Spleen (tissue), 11 donors: ENCODE results near the gene JARID2. TPM values are rescaled to one million over a fixed set of nuclear protein-coding genes. Genes with fewer than 3 reads are reported as not detected.

Experiments
- DNase-seq: peaks from one replicate; pipeline ENCODE4 v3.0.0-alpha.2; 2020
- H3K27ac ChIP-seq, 8 donors: fragments of 200-600 bp; sonication (generic) in 7 of 8; 1 replicate in 4 of 8; 2 replicates in 4 of 8; pipeline versions ENCODE4 v1.5.0 to v1.8.0; 2016 to 2021; ENCODE audit warnings: inconsistent platforms in 4 of 8, mild to moderate bottlenecking in 4 of 8, moderate library complexity in 1 of 8
- H3K27me3 ChIP-seq, 7 donors: fragments of 200-600 bp; sonication (generic) in 6 of 7; replicated peaks in 1 of 7; 1 replicate in 4 of 7; 2 replicates in 3 of 7; pipeline versions ENCODE4 v1.5.0 to v1.8.0; 2016 to 2021; ENCODE audit warnings: inconsistent platforms in 3 of 7, mild to moderate bottlenecking in 1 of 7
- H3K36me3 ChIP-seq, 6 donors: fragments of 200-600 bp; sonication (generic) in 5 of 6; 1 replicate in 4 of 6; 2 replicates in 2 of 6; pipeline versions ENCODE4 v1.5.0 to v1.8.0; 2016 to 2021; ENCODE audit warnings: inconsistent platforms in 2 of 6
- H3K4me1 ChIP-seq, 6 donors: fragments of 200-600 bp; sonication (generic) in 5 of 6; 1 replicate in 3 of 6; 2 replicates in 3 of 6; pipeline versions ENCODE4 v1.5.0 to v1.8.0; 2016 to 2021; ENCODE audit warnings: inconsistent platforms in 3 of 6
- H3K4me3 ChIP-seq, 8 donors: fragments of 200-600 bp; sonication (generic) in 7 of 8; 1 replicate in 4 of 8; 2 replicates in 4 of 8; pipeline versions ENCODE4 v1.5.0 to v1.8.0; 2016 to 2021; ENCODE audit warnings: inconsistent platforms in 4 of 8, mild to moderate bottlenecking in 4 of 8, moderate library complexity in 2 of 8
- H3K9me3 ChIP-seq, 8 donors: fragments of 200-600 bp; sonication (generic) in 7 of 8; 1 replicate in 4 of 8; 2 replicates in 4 of 8; pipeline versions ENCODE4 v1.5.0 to v1.8.0; 2016 to 2021; ENCODE audit warnings: inconsistent platforms in 4 of 8
- CTCF ChIP-seq, 11 experiments: fragments of 200-600 bp in 7 of 11; fragments of 450-650 bp in 4 of 11; sonication (generic) in 4 of 11; IDR thresholded peaks in 8 of 11; conservative IDR thresholded peaks in 3 of 11; 1 replicate in 7 of 11; 2 replicates in 4 of 11; pipeline versions ENCODE4 v1.4.0 to v1.8.0; 2016 to 2021; ENCODE audit warnings: antibody characterized with exemption in 11 of 11, inconsistent platforms in 4 of 11, mild to moderate bottlenecking in 1 of 11
- POLR2A ChIP-seq, 3 donors: fragments of 450-650 bp; IDR thresholded peaks; one replicate each; pipeline ENCODE4 v1.5.1; 2017; ENCODE audit warnings: antibody characterized with exemption in 3 of 3, mild to moderate bottlenecking in 1 of 3
- POLR2AphosphoS5 ChIP-seq, 3 donors: sonication (generic); formaldehyde crosslinking; IDR thresholded peaks; one replicate each; pipeline ENCODE4 v1.5.1; 2017; ENCODE audit warnings: antibody characterized with exemption in 3 of 3
- WGBS, 5 donors: extraction: QIAGEN DNeasy Blood & Tissue Kit in 3 of 5; methylation state at CpG; one replicate each; pipeline versions ENCODE4 v1.1.5 to v1.1.7; 2013 to 2018; 5-methylcytosine and 5-hydroxymethylcytosine counted together
- intact Hi-C: fragments of 100-400 bp; cut with DNase I; formaldehyde crosslinking; loops from one replicate; pipeline ENCODE4 v1.15.0; 2023; ENCODE audit warnings: low total_unique reads
- polyA plus RNA-seq, 3 donors: library from polyadenylated mRNA; stranded (reverse); fragments of 200-250 nt; gene quantifications; one replicate each; pipeline ENCODE4 v1.2.1, GENCODE V29; 2013
- total RNA-seq, 7 donors: library from RNA; depleted of rRNA in 3 of 7; stranded (reverse); fragments of >200 nt in 3 of 7; fragmentation: NEBNext Ultra II Directional in 4 of 7; extraction: Animal tissue kit (Norgen Biotek cat#: 25700) in 4 of 7; gene quantifications; one replicate each; pipeline versions ENCODE4 v1.1.0 to v1.2.1, GENCODE V29; 2016 to 2021
- donor health status: healthy with polysubstance abuse.
- donor health status: DM: no; HTN: no; CAD: no; lungs with moderate emphysema.
- donor health status: DM: no; HTN: no; CAD: no.
- donor health status: Bipolar disorder and iron deficiency.
- donor health status: healthy.
- donor health status: DM: no; HTN: no; CAD: no.
- donor health status: DM: yes; HTN: yes; CAD: no.

Gene JARID2
- total and polyA plus RNA-seq, 10 donors, result 4.4 to 27.1 (median 20.6) TPM

- H3K27ac ChIP-seq, result peak overlapping the region in 3 of 8 donors; percentile 22 to 49 (median 32)
- H3K27me3 ChIP-seq, result no peaks in the 10 kb centered on the region
- TF ChIP-seq CTCF (IDR thresholded peaks at IDR 0.05 in 8 of 11, conservative IDR thresholded peaks at IDR 0.05 in 3 of 11), result no peak
- TF ChIP-seq POLR2A (IDR thresholded peaks at IDR 0.05), result no peak
- no peak for TF ChIP-seq POLR2AphosphoS5 (IDR thresholded peaks at IDR 0.05)
- H3K36me3 ChIP-seq, result peaks cover 0 to 5% (median 0%) of the 10 kb centered on the region in 6 donors
- DNase-seq, result no peak
- intact Hi-C loops, result no loop called here
- H3K9me3 ChIP-seq, result no peaks in the 10 kb centered on the region
- H3K4me1 ChIP-seq, result peaks cover 16 to 94% (median 46%) of the 10 kb centered on the region in 6 donors
- WGBS, 5 donors, result 61 to 71% (median 69%) methylated on average over 8 of the region's 8 CpGs
- no peak overlapping the region for H3K4me3 ChIP-seq
These were observed 217.1 kb downstream of the JARID2 start for GRCh38 chr6:15462717-15463525.

- Histone ChIP-seq H3K36me3 (peaks cover 0 to 14% (median 6%) of the 10 kb centered on the region in 6 donors), H3K4me1 (peaks cover 8 to 80% (median 35%) of the 10 kb centered on the region in 6 donors), H3K4me3 (no peak overlapping the region), H3K27me3 (no peaks in the 10 kb centered on the region), H3K27ac (no peak overlapping the region), H3K9me3 (no peaks in the 10 kb centered on the region)
- no peak for DNase-seq
- 71 to 84% (median 75%) methylated on average over 5 of the region's 5 CpGs for WGBS, 5 donors
- peak; percentile 17 to 80 (median 66) for TF ChIP-seq CTCF (IDR thresholded peaks at IDR 0.05 in 8 of 11, conservative IDR thresholded peaks at IDR 0.05 in 3 of 11)
- no peak for TF ChIP-seq POLR2AphosphoS5 (IDR thresholded peaks at IDR 0.05)
- intact Hi-C loops, result no loop called here
These were observed 218.4 kb downstream of the JARID2 start for GRCh38 chr6:15464211-15464725.

GRCh38 chr6:15465212-15465611 lies 219.3 kb downstream of the JARID2 start:
- no peak for DNase-seq
- Histone ChIP-seq H3K4me1 (peaks cover 8 to 71% (median 27%) of the 10 kb centered on the region in 6 donors), H3K9me3 (no peaks in the 10 kb centered on the region), H3K4me3 (no peak overlapping the region), H3K27me3 (no peaks in the 10 kb centered on the region), H3K36me3 (peaks cover 0 to 23% (median 14%) of the 10 kb centered on the region in 6 donors), H3K27ac (no peak overlapping the region)
- intact Hi-C loops, result no loop called here
- 81 to 95% (median 87%) methylated on average over 6 of the region's 6 CpGs for WGBS, 5 donors
- TF ChIP-seq POLR2AphosphoS5 (IDR thresholded peaks at IDR 0.05), result no peak
- no peak for TF ChIP-seq POLR2A (IDR thresholded peaks at IDR 0.05)
- no peak for TF ChIP-seq CTCF (IDR thresholded peaks at IDR 0.05 in 8 of 11, conservative IDR thresholded peaks at IDR 0.05 in 3 of 11)

GRCh38 chr6:15470746-15471145 lies 224.9 kb downstream of the JARID2 start:
- Histone ChIP-seq H3K4me1 (peaks cover 3 to 62% (median 27%) of the 10 kb centered on the region in 6 donors), H3K4me3 (no peak overlapping the region), H3K9me3 (no peaks in the 10 kb centered on the region), H3K36me3 (peaks cover 0 to 63% (median 21%) of the 10 kb centered on the region in 6 donors), H3K27me3 (no peaks in the 10 kb centered on the region), H3K27ac (no peak overlapping the region)
- intact Hi-C loops, result no loop called here
- TF ChIP-seq POLR2A (IDR thresholded peaks at IDR 0.05), result no peak
- TF ChIP-seq POLR2AphosphoS5 (IDR thresholded peaks at IDR 0.05), result no peak
- no peak for TF ChIP-seq CTCF (IDR thresholded peaks at IDR 0.05 in 8 of 11, conservative IDR thresholded peaks at IDR 0.05 in 3 of 11)
- 89 to 96% (median 94%) methylated on average over 8 of the region's 8 CpGs for WGBS, 5 donors
- no peak for DNase-seq
